IMR-90 (cell line): ENCODE data around the gene GAPVD1. TPM values are rescaled to one million over a fixed set of nuclear protein-coding genes. Genes with fewer than 3 reads are reported as not detected.

Experiments used
- ATAC-seq: fragments of 200-7000 bp; cut with Tn5 transposase; 2 replicates; pipeline ENCODE4 v1.9.1; 2020; ENCODE audit warnings: low read depth, mild to moderate bottlenecking, moderate library complexity
- BruUV-seq: library from RNA; stranded (reverse); fragments of 400-500 nt; replicated peaks from 2 replicates; lab custom pipeline; 2021; lab: Mats Ljungman, UMichigan
- CTCF ChIA-PET: fragments of 300-600 bp; formaldehyde crosslinking; extraction: SDS; loops from one replicate; lab custom pipeline; 2021; ENCODE audit warnings: antibody characterized with exemption; lab: Yijun Ruan, JAX
- POLR2A ChIA-PET: fragments of 300-600 bp; sonication (Branson Sonifier 250); formaldehyde crosslinking; loops from one replicate; lab custom pipeline; 2022; ENCODE audit warnings: antibody characterized with exemption; ENCODE audit not compliant: unreplicated experiment; lab: Charles Lee
- DNase-seq: peaks from one replicate; pipeline ENCODE4 v3.0.0; 2013
- H2AFZ ChIP-seq: replicated peaks from 2 replicates; pipeline ENCODE3; 2013; ENCODE audit warnings: low read length, mild to moderate bottlenecking; ENCODE audit not compliant: poor library complexity
- H2AK5ac ChIP-seq: 2 replicates; pipeline ENCODE4 v1.6.1; 2013; ENCODE audit warnings: low read depth, low read length, inconsistent platforms
- H2AK9ac ChIP-seq: replicated peaks from 2 replicates; pipeline ENCODE3; 2013; ENCODE audit warnings: mild to moderate bottlenecking, low read depth, low read length, moderate library complexity; ENCODE audit not compliant: poor library complexity
- H2BK120ac ChIP-seq: 2 replicates; pipeline ENCODE4 v1.6.1; 2013; ENCODE audit warnings: low read depth, low read length, inconsistent platforms
- H2BK15ac ChIP-seq: 3 replicates; pipeline ENCODE4 v1.6.1; 2013; ENCODE audit warnings: low read depth, low read length, inconsistent platforms
- H2BK20ac ChIP-seq: 2 replicates; pipeline ENCODE4 v1.6.1; 2013; ENCODE audit warnings: low read depth, mild to moderate bottlenecking, inconsistent platforms, low read length, moderate library complexity
- H2BK5ac ChIP-seq: 2 replicates; pipeline ENCODE4 v1.6.1; 2013; ENCODE audit warnings: mild to moderate bottlenecking, low read depth, low read length, inconsistent platforms; ENCODE audit not compliant: poor library complexity, severe bottlenecking
- H3K14ac ChIP-seq: replicated peaks from 2 replicates; pipeline ENCODE4 v1.6.1; 2013; ENCODE audit warnings: low read depth, low read length, inconsistent platforms
- H3K18ac ChIP-seq: 2 replicates; pipeline ENCODE4 v1.6.1; 2013; ENCODE audit warnings: low read depth, low read length, control low read depth
- H3K23ac ChIP-seq: 2 replicates; pipeline ENCODE4 v1.6.1; 2013; ENCODE audit warnings: low read depth, low read length, inconsistent platforms
- H3K27ac ChIP-seq: 2 replicates; pipeline ENCODE4 v1.5.1; 2013; ENCODE audit warnings: mild to moderate bottlenecking, control low read depth, low read length; ENCODE audit not compliant: insufficient read depth
- H3K27me3 ChIP-seq: 2 replicates; pipeline ENCODE4 v1.6.1; 2013; ENCODE audit warnings: low read length; ENCODE audit not compliant: control insufficient read depth, insufficient read depth
- H3K36me3 ChIP-seq: 2 replicates; pipeline ENCODE4 v1.6.1; 2013; ENCODE audit warnings: low read length, mixed read lengths; ENCODE audit not compliant: control insufficient read depth, insufficient read depth
- H3K4ac ChIP-seq: 2 replicates; pipeline ENCODE4 v1.6.1; 2013; ENCODE audit warnings: low read depth, low read length, inconsistent platforms
- H3K4me1 ChIP-seq: 2 replicates; pipeline ENCODE4 v1.6.1; 2013; ENCODE audit warnings: low read length, mixed read lengths; ENCODE audit not compliant: control insufficient read depth, insufficient read depth
- H3K4me2 ChIP-seq: 2 replicates; pipeline ENCODE4 v1.6.1; 2013; ENCODE audit warnings: low read depth, mild to moderate bottlenecking, control low read depth, low read length, moderate library complexity
- H3K4me3 ChIP-seq: 2 replicates; pipeline ENCODE4 v1.5.1; 2013; ENCODE audit warnings: low read depth, mild to moderate bottlenecking, control low read depth, low read length, moderate library complexity; ENCODE audit not compliant: insufficient read depth
- H3K56ac ChIP-seq: 2 replicates; pipeline ENCODE4 v1.6.1; 2013; ENCODE audit warnings: low read length, inconsistent platforms; ENCODE audit not compliant: insufficient read depth; ENCODE audit errors: extremely low read depth
- H3K79me1 ChIP-seq, 2 experiments: 2 replicates each; pipeline ENCODE4 v1.6.1; 2013; ENCODE audit warnings: low read length in 2 of 2, inconsistent platforms in 1 of 2, low read depth in 1 of 2
- H3K9ac ChIP-seq: 2 replicates; pipeline ENCODE4 v1.6.1; 2013; ENCODE audit warnings: low read depth, low read length, control low read depth
- H3K9me1 ChIP-seq: 2 replicates; pipeline ENCODE4 v1.6.1; 2013; ENCODE audit warnings: low read length, inconsistent platforms; ENCODE audit not compliant: insufficient read depth
- H3K9me3 ChIP-seq: 2 replicates; pipeline ENCODE4 v1.6.1; 2013; ENCODE audit warnings: low read length; ENCODE audit not compliant: control insufficient read depth, insufficient read depth
- H4K20me1 ChIP-seq: 2 replicates; pipeline ENCODE4 v1.6.1; 2013; ENCODE audit warnings: low read length, inconsistent platforms; ENCODE audit not compliant: insufficient read depth
- H4K5ac ChIP-seq: 2 replicates; pipeline ENCODE4 v1.6.1; 2013; ENCODE audit warnings: mild to moderate bottlenecking, low read depth, low read length, control low read depth
- H4K8ac ChIP-seq, 2 experiments: 2 replicates each; pipeline ENCODE4 v1.6.1; 2013; ENCODE audit warnings: low read depth in 2 of 2, low read length in 2 of 2, control low read depth in 1 of 2, inconsistent platforms in 1 of 2
- H4K91ac ChIP-seq: 2 replicates; pipeline ENCODE4 v1.6.1; 2013; ENCODE audit warnings: low read depth, low read length, inconsistent platforms; ENCODE audit not compliant: insufficient read depth
- BHLHE40 ChIP-seq: fragments of 150-350 bp; IDR thresholded peaks from 2 replicates; pipeline ENCODE4 v1.6.1; 2016; ENCODE audit warnings: mild to moderate bottlenecking, low read depth, low read length
- CEBPB ChIP-seq: IDR thresholded peaks from 2 replicates; pipeline ENCODE4 v1.6.1; 2012; ENCODE audit warnings: low read depth, low read length, improper control_type of control experiment
- CHD1 ChIP-seq: IDR thresholded peaks from 2 replicates; pipeline ENCODE4 v1.6.1; 2012; ENCODE audit warnings: low read depth, low read length, improper control_type of control experiment
- CTCF ChIP-seq: conservative IDR thresholded peaks from 2 replicates; pipeline ENCODE4 v1.5.1; 2012; ENCODE audit warnings: mild to moderate bottlenecking, low read depth, low read length, improper control_type of control experiment
- ELK1 ChIP-seq: fragments of 150-350 bp; IDR thresholded peaks from 2 replicates; pipeline ENCODE4 v1.6.1; 2016; ENCODE audit warnings: low read depth, mild to moderate bottlenecking, low read length, moderate library complexity, borderline replicate concordance
- FOS ChIP-seq: fragments of 150-350 bp; IDR thresholded peaks from 2 replicates; pipeline ENCODE4 v1.6.1; 2016; ENCODE audit warnings: low read depth, low read length
- MAFK ChIP-seq: IDR thresholded peaks from 2 replicates; pipeline ENCODE4 v1.6.1; 2012; ENCODE audit warnings: low read depth, low read length, improper control_type of control experiment
- MAZ ChIP-seq: IDR thresholded peaks from 2 replicates; pipeline ENCODE4 v1.6.1; 2012; ENCODE audit warnings: low read depth, mild to moderate bottlenecking, low read length, improper control_type of control experiment, moderate library complexity, borderline replicate concordance
- MXI1 ChIP-seq: IDR thresholded peaks from 2 replicates; pipeline ENCODE4 v1.6.1; 2012; ENCODE audit warnings: low read depth, mild to moderate bottlenecking, low read length, moderate library complexity, borderline replicate concordance
- NFE2L2 ChIP-seq: fragments of 150-350 bp; IDR thresholded peaks from 2 replicates; pipeline ENCODE4 v1.6.1; 2016; ENCODE audit warnings: low read depth, mild to moderate bottlenecking, low read length
- POLR2A ChIP-seq: IDR thresholded peaks from 2 replicates; pipeline ENCODE4 v1.6.1; 2012; ENCODE audit warnings: mild to moderate bottlenecking, low read depth, low read length
- RAD21 ChIP-seq: IDR thresholded peaks from 2 replicates; pipeline ENCODE4 v1.6.1; 2012; ENCODE audit warnings: low read length, improper control_type of control experiment
- RCOR1 ChIP-seq: IDR thresholded peaks from 2 replicates; pipeline ENCODE4 v1.6.1; 2012; ENCODE audit warnings: mild to moderate bottlenecking, low read length, improper control_type of control experiment; ENCODE audit not compliant: insufficient replicate concordance
- RFX5 ChIP-seq: IDR thresholded peaks from 2 replicates; pipeline ENCODE4 v1.8.0; 2012; ENCODE audit warnings: low read depth, mild to moderate bottlenecking, low read length, moderate library complexity
- SMC3 ChIP-seq: fragments of 150-350 bp; IDR thresholded peaks from 2 replicates; pipeline ENCODE4 v1.6.1; 2016; ENCODE audit warnings: low read depth, mild to moderate bottlenecking, antibody characterized with exemption, low read length, moderate library complexity
- USF2 ChIP-seq: fragments of 150-350 bp; IDR thresholded peaks from 2 replicates; pipeline ENCODE4 v1.6.1; 2017; ENCODE audit warnings: mild to moderate bottlenecking, antibody characterized with exemption, low read length, low read depth
- WGBS, 2 experiments: methylation state at CpG; one replicate each; pipeline versions ENCODE4 v1.1.5 to v1.1.7; 2013; ENCODE audit warnings: missing lambda C conversion rate in 2 of 2; ENCODE audit not compliant: insufficient read length in 1 of 2; ENCODE audit errors: extremely low coverage in 2 of 2; 5-methylcytosine and 5-hydroxymethylcytosine counted together
- dilution Hi-C: fragments of 300-500 bp; cut with HindIII; formaldehyde crosslinking; loops from one replicate; pipeline ENCODE4 v1.14.3; 2018; ENCODE audit warnings: low sequenced_read_pairs; ENCODE audit not compliant: unreplicated experiment
- in situ Hi-C: fragments of 300-500 bp; cut with MboI; formaldehyde crosslinking; loops from 3 replicates; pipeline ENCODE4 v1.14.3; 2019; ENCODE audit warnings: low sequenced_read_pairs, inconsistent platforms, mixed read lengths
- intact Hi-C: fragments of 100-400 bp; cut with micrococcal nuclease; formaldehyde crosslinking; loops from 2 replicates; pipeline ENCODE4 v1.10.0; 2022
- polyA plus RNA-seq, 3 experiments: library from polyadenylated mRNA; depleted of rRNA; stranded (reverse); fragments of >200 nt; gene quantifications; 2 replicates each; pipeline ENCODE4 v1.2.3, GENCODE V29; 2012; ENCODE audit warnings: low replicate concordance in 1 of 3
- total RNA-seq: library from RNA; depleted of rRNA; stranded (reverse); fragments of >200 nt; gene quantifications from 2 replicates; pipeline ENCODE4 v1.2.3, GENCODE V29; 2012

GAPVD1 gene
- total and polyA plus RNA-seq, 2 of the 4 experiments (the other 2 are of a cell fraction), result 13.8 to 50.9 TPM

DNA sequence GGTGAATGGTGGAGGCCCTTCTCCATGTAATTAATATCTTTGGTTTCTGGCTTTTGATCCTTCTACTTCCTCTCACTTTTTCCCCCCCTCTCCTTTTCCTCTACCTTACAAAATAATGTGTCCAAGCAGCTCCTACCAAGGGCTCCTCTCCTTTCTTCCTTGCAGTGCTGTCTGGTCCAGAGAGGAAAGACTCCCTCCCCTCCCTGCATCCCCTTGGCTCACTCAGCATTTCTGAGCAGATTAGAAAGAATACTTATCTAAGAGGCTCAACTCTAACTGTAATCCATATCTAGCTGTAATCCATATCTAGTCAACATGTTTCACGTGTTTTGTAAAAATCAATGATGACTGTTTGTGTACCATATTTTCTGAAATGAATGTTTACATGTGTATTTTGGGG lies 97.4 kb downstream of the GAPVD1 start:
- intact Hi-C loops, result no loop called here
- Histone ChIP-seq H3K4me1 (no peaks in the 10 kb centered on the region), H2BK20ac (no peak overlapping the region), H3K27me3 (no peaks in the 10 kb centered on the region), H3K14ac (no peak overlapping the region), H2BK15ac (no peak overlapping the region), H3K56ac (no peak overlapping the region), H2AFZ (no peak overlapping the region), H3K9me3 (no peaks in the 10 kb centered on the region), H3K4me3 (no peak overlapping the region), H3K27ac (no peak overlapping the region), H3K4me2 (no peak overlapping the region), H4K20me1 (no peaks in the 10 kb centered on the region), H2BK120ac (no peak overlapping the region), H3K36me3 (peaks cover 46% of the 10 kb centered on the region), H3K9ac (no peak overlapping the region), H3K79me1 (peaks cover 0 to 7% of the 10 kb centered on the region in 2 experiments; a peak in 1 of 4 replicates), H2BK5ac (no peak overlapping the region), H4K91ac (no peak overlapping the region), H3K18ac (no peak overlapping the region), H3K4ac (no peak overlapping the region), H4K8ac (no peak overlapping the region), H4K5ac (no peak overlapping the region), H3K9me1 (no peaks in the 10 kb centered on the region), H2AK9ac (no peak overlapping the region), H2AK5ac (no peak overlapping the region), H3K23ac (no peak overlapping the region)
- TF ChIP-seq FOS, result no peak
- no peak for TF ChIP-seq SMC3
- no peak for TF ChIP-seq CEBPB
- TF ChIP-seq CTCF, result no peak
- TF ChIP-seq MAFK, result no peak
- TF ChIP-seq RCOR1, result no peak
- no peak for TF ChIP-seq RAD21
- TF ChIP-seq MAZ, result no peak
- TF ChIP-seq MXI1, result no peak
- no peak for TF ChIP-seq CHD1
- TF ChIP-seq USF2, result no peak
- no peak for TF ChIP-seq BHLHE40
- TF ChIP-seq RFX5, result no peak
- TF ChIP-seq NFE2L2, result no peak
- no peak for TF ChIP-seq POLR2A
- TF ChIP-seq ELK1, result no peak
- CTCF ChIA-PET, result no interaction called here
- dilution Hi-C loops, result no loop called here
- POLR2A ChIA-PET, result interaction anchor here (0.6 kb wide), 1 partner anchor 94 kb away, joined by 4 read pairs; no protein-coding TSS in a partner anchor
- ATAC-seq, result no peak
- BruUV-seq, result no TSS peak
- in situ Hi-C loops, result loop anchor here (25.0 kb wide), 1 partner anchor 447 kb away; no protein-coding TSS in a partner anchor
- DNase-seq, result no peak
- WGBS, 2 experiments, result no CpG with 5 or more reads among the region's 1 CpG
